Erythroblast (primary cell): ENCODE results near the gene MYO16.

Experiments used
- GATA1 ChIP-seq: IDR thresholded peaks from 2 replicates; pipeline ENCODE4 v1.6.1; 2011; ENCODE audit warnings: low read depth, mild to moderate bottlenecking, control low read depth, low read length, moderate library complexity
- POLR2A ChIP-seq: IDR thresholded peaks from 2 replicates; pipeline ENCODE4 v1.6.1; 2011; ENCODE audit warnings: mild to moderate bottlenecking, low read length

DNA sequence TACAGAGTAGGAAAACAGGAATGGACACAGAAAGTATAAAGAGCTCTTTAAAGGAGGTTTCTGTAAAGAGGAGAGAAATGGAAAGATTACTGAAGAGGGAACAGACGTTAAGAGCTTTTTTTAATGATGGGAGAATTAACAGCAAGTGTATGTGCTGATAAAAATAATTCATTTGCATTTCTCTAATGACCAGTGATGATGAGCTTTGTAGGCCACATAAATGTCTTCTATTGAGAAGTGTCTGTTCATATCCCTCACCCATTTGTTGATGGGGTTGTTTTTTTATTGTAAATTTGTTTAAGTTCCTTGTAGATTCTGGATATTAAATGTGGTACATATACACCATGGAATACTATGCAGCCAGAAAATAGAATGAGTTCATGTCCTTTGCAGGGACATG lies 40.0 kb downstream of the MYO16 start:
- TF ChIP-seq POLR2A (no peak), GATA1 (no peak)
